GM18907 (cell line): ENCODE data around the gene C1orf115.
"Not testable (repeated sequence)": the region's sequence is repeated elsewhere in the genome, so short reads cannot be mapped to it uniquely, and the experiment has no call there.

Source experiments
- ATAC-seq: cut with Tn5 transposase; IDR thresholded peaks from one replicate; pipeline ENCODE4 v1.9.1; 2021; ENCODE audit warnings: mild to moderate bottlenecking, moderate library complexity; ENCODE audit not compliant: unreplicated experiment

C1orf115 gene

GRCh38 chr1:220690140-220691052 is at the start of gene C1orf115:
Gene C1orf115, plus strand, starts transcription at chr1:220690363. Its CDS starts 40 bp downstream, at chr1:220690403.
- ATAC-seq: peak; percentile 93

- no peak for ATAC-seq
These were observed 47.9 kb upstream of the C1orf115 start for GRCh38 chr1:220642285-220642684.

- ATAC-seq: no peak
These were observed 37.2 kb upstream of the C1orf115 start for GRCh38 chr1:220652995-220653394.

- peak; percentile 89 for ATAC-seq
These were observed 34.7 kb upstream of the C1orf115 start for GRCh38 chr1:220655509-220655908.

- peak; percentile 20 for ATAC-seq
These were observed 34.0 kb upstream of the C1orf115 start for GRCh38 chr1:220655961-220656740.

GRCh38 chr1:220666349-220666748 is 23.8 kb upstream of the C1orf115 start:
- ATAC-seq: no peak

GRCh38 chr1:220669005-220669404 is 21.2 kb upstream of the C1orf115 start:
- ATAC-seq: no peak

DNA sequence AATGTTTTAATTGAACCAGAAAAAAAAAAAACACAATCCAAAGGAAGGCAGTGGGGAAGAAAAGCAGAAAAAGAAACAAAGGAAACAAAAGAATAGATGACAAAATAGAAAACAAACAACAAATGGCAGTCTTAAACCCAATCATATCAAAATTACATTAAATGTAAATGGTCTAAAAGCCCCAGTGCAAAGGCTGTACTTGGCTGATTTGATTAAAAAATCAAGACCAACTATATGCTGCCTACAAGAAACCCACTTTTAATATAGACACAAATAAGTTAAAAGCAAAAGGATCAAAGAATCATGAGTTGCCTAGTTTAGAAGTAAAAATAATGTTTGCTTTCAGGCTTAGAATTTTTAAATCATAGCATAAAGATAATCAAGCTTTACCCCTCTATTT is 19.8 kb upstream of the C1orf115 start:
- no peak for ATAC-seq

GRCh38 chr1:220673921-220674320 is 16.2 kb upstream of the C1orf115 start:
- no peak for ATAC-seq

DNA sequence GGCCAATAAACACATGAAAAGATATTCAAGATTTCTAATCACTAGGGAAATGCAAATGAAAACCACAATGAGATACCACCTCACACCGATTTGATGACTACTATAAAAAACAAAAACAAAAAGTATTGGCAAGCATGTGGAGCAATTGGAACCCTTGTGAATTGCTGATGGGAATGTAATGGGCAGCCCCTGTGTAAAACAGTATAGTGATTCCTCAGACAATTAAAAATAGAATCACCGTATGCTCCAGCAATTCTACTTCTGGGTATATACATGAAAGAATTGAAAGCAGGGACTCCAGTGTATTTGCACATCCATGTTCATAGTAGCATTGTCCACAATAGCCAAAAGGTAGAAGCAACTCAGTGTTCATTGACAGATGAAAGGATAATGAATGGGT is 12.9 kb upstream of the C1orf115 start:
- no peak for ATAC-seq

GRCh38 chr1:220680085-220680687 is 10.0 kb upstream of the C1orf115 start:
- ATAC-seq: peak; percentile 98

DNA sequence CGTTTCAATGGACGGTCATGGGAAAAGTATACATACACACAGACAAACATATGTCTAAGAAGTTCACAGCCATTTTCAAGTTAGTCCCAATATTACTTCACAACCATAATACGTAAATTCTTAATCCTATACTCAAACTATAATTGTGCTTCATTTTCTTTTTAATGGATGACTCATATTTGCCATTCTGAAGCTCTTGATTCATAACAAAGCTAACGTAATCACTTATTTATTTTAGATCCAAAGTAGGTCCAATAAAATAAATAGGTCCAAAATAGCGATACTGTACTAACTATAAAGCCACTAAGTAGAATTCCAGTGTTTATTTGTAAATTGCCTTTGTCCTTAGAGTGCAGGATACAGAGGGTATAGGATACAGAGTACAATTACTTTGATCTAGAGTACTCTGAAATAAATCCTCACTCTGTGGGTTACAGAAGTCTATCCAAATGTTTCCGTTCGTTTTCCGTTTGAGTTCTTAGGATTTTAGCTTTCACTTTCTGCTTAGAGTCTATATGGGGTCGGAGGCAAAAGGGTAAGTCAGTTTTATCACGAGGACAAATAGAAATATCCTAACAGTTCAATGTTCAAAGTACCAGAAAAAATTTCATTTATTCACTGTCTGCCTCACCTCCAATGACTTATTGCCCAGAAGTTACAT is 8.8 kb upstream of the C1orf115 start:
- no peak for ATAC-seq

DNA sequence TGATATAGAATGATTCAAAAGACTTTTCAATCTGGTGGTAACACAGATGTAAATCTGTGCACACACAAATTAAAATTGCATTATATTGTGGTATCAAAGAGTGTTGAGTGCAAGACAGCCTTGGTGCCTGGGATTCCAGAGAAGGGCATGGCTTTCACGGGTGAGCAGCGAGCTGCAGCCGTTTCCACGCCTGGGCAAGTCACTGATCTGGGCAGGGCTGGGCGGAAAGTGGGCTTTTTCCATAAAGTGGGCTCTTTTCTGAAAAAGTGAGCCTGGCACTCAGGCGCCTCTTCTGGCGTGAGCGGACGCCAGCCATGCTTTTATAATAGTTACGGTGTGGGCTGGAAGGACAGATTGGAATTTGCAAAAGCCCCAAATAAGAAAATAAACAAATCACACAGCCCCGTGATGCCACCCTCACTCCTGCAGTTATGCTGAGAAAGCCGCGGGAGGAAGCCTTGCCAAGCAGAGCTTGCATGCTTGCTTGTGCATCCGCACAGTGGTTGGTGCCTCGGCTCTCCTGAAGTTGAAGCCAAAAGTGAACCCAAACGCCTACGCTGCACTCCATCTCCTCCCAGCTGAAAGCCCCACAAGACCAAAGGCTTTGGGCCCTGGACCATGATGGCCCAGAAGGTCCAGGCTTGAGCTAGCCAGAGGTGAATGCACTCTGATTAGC is 7.1 kb upstream of the C1orf115 start:
- no peak for ATAC-seq

GRCh38 chr1:220683716-220684115 is 6.4 kb upstream of the C1orf115 start:
- not testable (repeated sequence) for ATAC-seq

GRCh38 chr1:220684890-220685289 is 5.3 kb upstream of the C1orf115 start:
- ATAC-seq: no peak

DNA sequence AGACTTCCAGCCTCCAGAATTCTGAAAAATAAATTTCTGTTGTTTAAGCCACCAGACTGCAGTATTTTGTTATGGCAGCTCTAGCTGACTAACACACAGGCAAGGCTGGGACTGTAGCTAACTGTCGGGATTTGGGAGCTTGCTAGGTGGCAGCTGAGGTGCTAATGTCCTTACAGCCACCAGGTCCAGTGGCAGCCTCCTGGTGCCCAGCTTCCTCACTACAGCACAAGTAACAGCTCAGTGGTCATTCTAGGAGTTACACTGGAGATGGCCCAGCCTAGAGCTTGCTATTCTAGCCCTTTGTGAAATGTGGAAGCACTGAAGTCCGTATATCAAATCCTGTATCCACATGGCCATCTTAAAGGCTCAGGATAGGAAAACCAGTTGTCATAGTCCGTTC is 4.3 kb upstream of the C1orf115 start:
- ATAC-seq: no peak

DNA sequence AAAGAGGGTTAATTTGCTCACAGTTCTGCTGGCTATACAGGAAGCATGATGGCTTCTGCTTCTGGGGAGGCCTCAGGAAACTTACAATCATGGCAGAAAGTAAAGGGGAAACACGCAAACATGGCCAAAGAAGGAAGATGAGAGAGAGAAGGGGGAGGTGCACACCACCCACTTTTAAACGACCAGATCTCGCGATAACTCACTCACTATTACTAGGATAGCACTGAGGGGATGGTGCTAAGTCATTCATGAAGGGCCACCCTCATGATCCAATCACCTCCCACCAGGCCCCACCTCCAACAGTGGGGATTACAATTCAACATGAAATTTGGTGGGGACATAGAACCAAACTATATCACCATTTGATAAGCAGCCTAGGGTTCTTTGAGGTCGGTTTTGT is 2.4 kb upstream of the C1orf115 start:
- no peak for ATAC-seq

DNA sequence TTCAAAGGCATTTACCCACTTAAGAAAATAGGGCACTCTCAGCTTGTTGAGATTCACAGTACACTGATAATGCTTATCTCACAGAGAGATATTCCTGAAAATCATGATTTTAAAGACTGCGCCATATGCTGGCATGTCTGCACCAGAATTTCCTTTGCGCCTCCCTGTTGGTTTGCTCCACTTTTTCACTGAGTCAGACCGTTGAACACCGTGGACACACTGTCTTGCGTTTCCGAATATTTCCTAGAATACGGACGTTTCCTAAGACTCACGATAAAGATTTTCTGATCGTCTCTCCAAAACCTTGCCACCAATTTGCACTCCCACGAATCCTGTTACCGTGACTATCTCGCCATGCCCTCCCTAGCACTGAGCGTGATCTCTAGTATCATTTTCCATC is 497 bp upstream of the C1orf115 start:
- ATAC-seq: no peak

DNA sequence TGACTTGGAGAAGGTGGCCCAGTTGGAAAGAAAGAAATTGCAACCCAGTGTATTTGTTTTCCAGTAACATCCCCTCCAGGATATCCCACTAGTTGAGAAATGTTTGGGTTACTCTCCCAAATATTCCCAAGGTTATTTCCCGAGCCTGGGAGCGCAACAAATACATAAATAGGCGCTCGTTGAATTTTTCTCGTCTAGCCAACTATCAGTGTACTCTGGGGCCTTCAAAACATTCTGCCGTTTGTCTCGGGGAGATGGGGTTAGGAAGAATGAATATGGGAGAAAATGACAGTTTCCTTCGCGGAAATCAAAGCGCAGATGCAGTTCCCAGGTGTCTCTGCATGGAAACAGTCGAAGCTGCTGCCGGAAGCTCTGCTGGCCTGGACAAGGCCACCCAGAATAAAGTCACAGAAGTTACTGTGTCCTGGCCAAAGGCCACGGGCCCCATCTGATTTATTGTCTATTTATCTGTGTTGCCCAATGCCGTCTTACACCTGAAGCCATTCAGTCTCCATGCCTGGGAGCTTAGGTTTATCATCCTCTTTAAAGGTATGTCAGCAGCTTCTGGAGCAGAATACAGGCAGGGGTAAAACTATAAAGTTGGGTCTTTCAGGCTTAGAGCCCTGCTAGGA is 1.0 kb downstream of the C1orf115 start:
- no peak for ATAC-seq
